ENCODE results near the gene SLC15A3.

- TF ChIP-seq CTCF (IDR thresholded peaks at IDR 0.05) = no peak
- no peak for TF ChIP-seq POLR2A (IDR thresholded peaks at IDR 0.05)
Measured at GRCh38 chr11:60984149-60984548, 32.2 kb upstream of the SLC15A3 start.
